Middle frontal gyrus (tissue), 1 donor: Measurements from ENCODE around the gene SH2D4B.
A peak's percentile ranks its signal among the peaks of the same experiment; 100 is the strongest.

Experiments
- DNase-seq: peaks from one replicate; pipeline ENCODE4 v3.0.0-alpha.2; 2015; ENCODE audit warnings: low spot score; ENCODE audit errors: extremely low spot score

Gene SH2D4B

GRCh38 chr10:80633383-80633860 is 95.7 kb downstream of the SH2D4B start:
- no peak for DNase-seq

- DNase-seq: no peak
These were observed 96.2 kb downstream of the SH2D4B start for GRCh38 chr10:80633910-80634309.

GRCh38 chr10:80642661-80643060 is 105.0 kb downstream of the SH2D4B start:
- DNase-seq: no peak

- no peak for DNase-seq
These were observed 108.7 kb downstream of the SH2D4B start for GRCh38 chr10:80646366-80646765.

GRCh38 chr10:80647173-80647833 is 109.6 kb downstream of the SH2D4B start:
- DNase-seq: no peak

GRCh38 chr10:80648106-80648505 is 110.4 kb downstream of the SH2D4B start:
- DNase-seq: no peak

- DNase-seq: no peak
These were observed 111.5 kb downstream of the SH2D4B start for GRCh38 chr10:80649183-80649582.

GRCh38 chr10:80655898-80656297 is 118.2 kb downstream of the SH2D4B start:
- no peak for DNase-seq

- DNase-seq: no peak
These were observed 120.4 kb downstream of the SH2D4B start for GRCh38 chr10:80658068-80658467.

- no peak for DNase-seq
These were observed 121.6 kb downstream of the SH2D4B start for GRCh38 chr10:80659289-80659688.

GRCh38 chr10:80660266-80660665 is 122.6 kb downstream of the SH2D4B start:
- DNase-seq: no peak

- no peak for DNase-seq
These were observed 123.0 kb downstream of the SH2D4B start for GRCh38 chr10:80660736-80661135.

- DNase-seq: no peak
These were observed 123.8 kb downstream of the SH2D4B start for GRCh38 chr10:80661526-80661925.

GRCh38 chr10:80662429-80663261 is 124.9 kb downstream of the SH2D4B start:
- peak; percentile 70 for DNase-seq

- peak; percentile 71 for DNase-seq
These were observed 126.5 kb downstream of the SH2D4B start for GRCh38 chr10:80664071-80664680.

- DNase-seq: no peak
These were observed 131.8 kb downstream of the SH2D4B start for GRCh38 chr10:80669485-80669884.

GRCh38 chr10:80670774-80671173 is 133.1 kb downstream of the SH2D4B start:
- no peak for DNase-seq

GRCh38 chr10:80671847-80672246 is 134.1 kb downstream of the SH2D4B start:
- DNase-seq: no peak

- DNase-seq: no peak
These were observed 134.9 kb downstream of the SH2D4B start for GRCh38 chr10:80672613-80673012.

- DNase-seq: no peak
These were observed 137.1 kb downstream of the SH2D4B start for GRCh38 chr10:80674809-80675208.

GRCh38 chr10:80681142-80681541 is 143.4 kb downstream of the SH2D4B start:
- DNase-seq: no peak

- no peak for DNase-seq
These were observed 146.6 kb downstream of the SH2D4B start for GRCh38 chr10:80684259-80684658.
